Kidney (tissue), 14 donors: ENCODE data around the gene SPATA31C1. TPM values are rescaled to one million over a fixed set of nuclear protein-coding genes. Genes with fewer than 3 reads are reported as not detected.
A peak's percentile ranks its signal among the peaks of the same experiment; 100 is the strongest.

Source experiments
- DNase-seq, 5 donors: peaks; one replicate each; pipeline ENCODE4 v3.0.0-alpha.2; 2013 to 2020
- FAIRE-seq: peaks from 2 replicates; lab custom pipeline; 2012; peaks lifted over from hg19 to GRCh38; lab: Jason Lieb, UNC
- H3K27ac ChIP-seq, 2 donors: one replicate each; pipeline ENCODE4 v1.7.0; 2013; ENCODE audit warnings: low read depth in 2 of 2, low read length in 2 of 2, inconsistent platforms in 1 of 2
- H3K27me3 ChIP-seq: one replicate; pipeline ENCODE4 v1.7.1; 2013; ENCODE audit warnings: low read length, inconsistent platforms; ENCODE audit not compliant: control insufficient read depth, insufficient read depth
- H3K36me3 ChIP-seq, 3 donors: one replicate each; pipeline versions ENCODE4 v1.7.0 to v1.7.1; 2013; ENCODE audit warnings: low read length in 3 of 3, control low read depth in 1 of 3, inconsistent platforms in 1 of 3; ENCODE audit not compliant: insufficient read depth in 3 of 3, control insufficient read depth in 2 of 3
- H3K4me1 ChIP-seq, 3 donors: one replicate each; pipeline versions ENCODE4 v1.7.0 to v1.7.1; 2013; ENCODE audit warnings: low read length in 3 of 3, inconsistent platforms in 1 of 3, low read depth in 1 of 3; ENCODE audit not compliant: control insufficient read depth in 2 of 3, insufficient read depth in 2 of 3
- H3K4me3 ChIP-seq, 3 donors: one replicate each; pipeline versions ENCODE4 v1.7.0 to v1.8.1; 2013; ENCODE audit warnings: low read length in 3 of 3, control low read depth in 1 of 3, inconsistent platforms in 1 of 3
- H3K9ac ChIP-seq, 3 donors: one replicate each; pipeline versions ENCODE4 v1.7.0 to v1.7.1; 2013; ENCODE audit warnings: low read length in 3 of 3, control low read depth in 1 of 3, inconsistent platforms in 1 of 3
- H3K9me3 ChIP-seq, 3 donors: one replicate each; pipeline versions ENCODE4 v1.7.0 to v1.7.1; 2013; ENCODE audit warnings: low read length in 3 of 3, control low read depth in 1 of 3, inconsistent platforms in 1 of 3; ENCODE audit not compliant: control insufficient read depth in 2 of 3, insufficient read depth in 1 of 3
- CTCF ChIP-seq: IDR thresholded peaks from 3 replicates; pipeline ENCODE4 v1.5.1; 2012; ENCODE audit warnings: mild to moderate bottlenecking, moderate library complexity, borderline replicate concordance; ENCODE audit not compliant: insufficient read depth; ENCODE audit errors: extremely low read depth
- intact Hi-C: fragments of 100-400 bp; cut with DNase I; formaldehyde crosslinking; loops from one replicate; pipeline ENCODE4 v1.11.1; 2022
- polyA plus RNA-seq: library from polyadenylated mRNA; stranded (reverse); fragments of 350-450 nt; fragmentation: Illumina TruSeq; extraction: RNeasy Lipid Tissue Mini Kit (QIAGEN cat#74804); gene quantifications from one replicate; pipeline ENCODE4 v1.2.3, GENCODE V29; 2014; ENCODE audit warnings: low read depth, low replicate concordance; ENCODE audit not compliant: insufficient read depth
- total RNA-seq: library from RNA; stranded (reverse); fragmentation: NEBNext Ultra II Directional; extraction: Animal tissue kit (Norgen Biotek cat#: 25700); gene quantifications from one replicate; pipeline ENCODE4 v1.2.1, GENCODE V29; 2021
- donor health status: control.
- donor health status: control.
- donor health status: control.
- donor health status: control.
- donor health status: control.
- donor health status: DM: yes; HTN: yes; CAD: no.
- donor health status: Normal renal cell carcinoma (clear cell type).

SPATA31C1 gene
- total and polyA plus RNA-seq, 2 donors from 2014 or later, result not detected

- peak in 4 of 5 donors; percentile 59 to 81 (median 78) for DNase-seq
- Histone ChIP-seq H3K27ac (no peak overlapping the region), H3K27me3 (no peaks in the 10 kb centered on the region), H3K4me3 (no peak overlapping the region), H3K9ac (no peak overlapping the region), H3K9me3 (no peaks in the 10 kb centered on the region), H3K4me1 (no peaks in the 10 kb centered on the region), H3K36me3 (no peaks in the 10 kb centered on the region)
- no peak for FAIRE-seq
- no peak for TF ChIP-seq CTCF
- intact Hi-C loops, result no loop called here
Observed at GRCh38 chr9:87874304-87874623, 43.5 kb upstream of the SPATA31C1 start.

GRCh38 chr9:87875060-87875459 is 42.7 kb upstream of the SPATA31C1 start:
- Histone ChIP-seq H3K4me1 (no peaks in the 10 kb centered on the region), H3K27ac (no peak overlapping the region), H3K27me3 (no peaks in the 10 kb centered on the region), H3K9me3 (no peaks in the 10 kb centered on the region), H3K9ac (no peak overlapping the region), H3K36me3 (no peaks in the 10 kb centered on the region), H3K4me3 (no peak overlapping the region)
- no peak for DNase-seq
- no peak for FAIRE-seq
- TF ChIP-seq CTCF, result no peak
- intact Hi-C loops, result no loop called here

GRCh38 chr9:87875831-87876545 is 41.8 kb upstream of the SPATA31C1 start:
- DNase-seq (peak in 4 of 5 donors; percentile 34 to 76 (median 44)), FAIRE-seq (no peak)
- TF ChIP-seq CTCF, result no peak
- H3K27ac ChIP-seq, result no peak overlapping the region
- no peak overlapping the region for H3K4me3 ChIP-seq
- H3K9ac ChIP-seq, result no peak overlapping the region
- intact Hi-C loops, result no loop called here
- no peaks in the 10 kb centered on the region for H3K4me1 ChIP-seq
- no peaks in the 10 kb centered on the region for H3K36me3 ChIP-seq
- no peaks in the 10 kb centered on the region for H3K27me3 ChIP-seq
- no peaks in the 10 kb centered on the region for H3K9me3 ChIP-seq
